Transverse colon (tissue), 4 donors: ENCODE data around the gene F7. TPM values are rescaled to one million over a fixed set of nuclear protein-coding genes. Genes with fewer than 3 reads are reported as not detected.
A peak's percentile ranks its signal among the peaks of the same experiment; 100 is the strongest.

Experiments
- DNase-seq: peaks from one replicate; pipeline ENCODE4 v3.0.0-alpha.2; 2019
- H3K27ac ChIP-seq, 4 donors: fragments of 200-600 bp; sonication (generic); 2 replicates each; pipeline ENCODE4 v1.5.1; 2016 to 2018; ENCODE audit warnings: inconsistent platforms in 4 of 4
- H3K27me3 ChIP-seq: fragments of 200-600 bp; sonication (generic); 2 replicates; pipeline ENCODE4 v1.5.1; 2017; ENCODE audit warnings: inconsistent platforms
- H3K36me3 ChIP-seq, 4 donors: fragments of 200-600 bp; sonication (generic); 2 replicates each; pipeline ENCODE4 v1.5.1; 2017 to 2019; ENCODE audit warnings: inconsistent platforms in 4 of 4
- H3K4me1 ChIP-seq, 4 donors: fragments of 200-600 bp; sonication (generic); 2 replicates each; pipeline ENCODE4 v1.5.1; 2017 to 2020; ENCODE audit warnings: inconsistent platforms in 4 of 4
- H3K4me3 ChIP-seq, 4 donors: fragments of 200-600 bp; sonication (generic); 1 replicate in 1 of 4; 2 replicates in 3 of 4; pipeline versions ENCODE4 v1.5.1 to v1.6.1; 2017 to 2019; ENCODE audit warnings: inconsistent platforms in 4 of 4
- H3K9me3 ChIP-seq, 2 donors: fragments of 200-600 bp; sonication (generic); 2 replicates each; pipeline ENCODE4 v1.5.1; 2017 to 2019; ENCODE audit warnings: inconsistent platforms in 2 of 2
- CTCF ChIP-seq, 5 experiments: fragments of 200-600 bp in 3 of 5; fragments of 450-650 bp in 2 of 5; sonication (generic) in 3 of 5; IDR thresholded peaks; 1 replicate in 2 of 5; 2 replicates in 3 of 5; pipeline ENCODE4 v1.5.1; 2016 to 2017; ENCODE audit warnings: antibody characterized with exemption in 5 of 5, inconsistent platforms in 3 of 5, mild to moderate bottlenecking in 2 of 5, moderate library complexity in 1 of 5
- EP300 ChIP-seq: sonication (generic); formaldehyde crosslinking; IDR thresholded peaks from one replicate; pipeline ENCODE4 v1.6.1; 2017; ENCODE audit warnings: antibody characterized with exemption, low read depth
- POLR2A ChIP-seq: fragments of 450-650 bp; IDR thresholded peaks from one replicate; pipeline ENCODE4 v1.6.1; 2016; ENCODE audit warnings: antibody characterized with exemption, mild to moderate bottlenecking, moderate library complexity
- POLR2AphosphoS5 ChIP-seq, 3 donors: sonication (generic); formaldehyde crosslinking; IDR thresholded peaks; one replicate each; pipeline ENCODE4 v1.6.1; 2016; ENCODE audit warnings: antibody characterized with exemption in 3 of 3
- WGBS, 2 donors: methylation state at CpG; one replicate each; pipeline ENCODE4 v1.1.5; 2018; ENCODE audit warnings: low coverage in 1 of 2; 5-methylcytosine and 5-hydroxymethylcytosine counted together
- in situ Hi-C, 4 donors: fragments of 200-750 bp; cut with MboI; loops; one replicate each; pipeline versions ENCODE4 v1.15.0 to v1.15.1; 2017; ENCODE audit warnings: low sequenced_read_pairs in 3 of 4, low pct_ligation_motif_present in 1 of 4, low pct_unique_long_range_greater_than_20kb in 1 of 4
- intact Hi-C: fragments of 100-400 bp; cut with DNase I; formaldehyde crosslinking; loops from one replicate; pipeline ENCODE4 v1.15.1; 2023; ENCODE audit warnings: low total_unique reads
- total RNA-seq, 4 donors: library from RNA; depleted of rRNA; stranded (reverse); fragments of >200 nt; gene quantifications; one replicate each; pipeline ENCODE4 v1.1.0, GENCODE V29; 2016

F7 gene
- total RNA-seq, 4 donors from 2014 or later, result not detected

DNA sequence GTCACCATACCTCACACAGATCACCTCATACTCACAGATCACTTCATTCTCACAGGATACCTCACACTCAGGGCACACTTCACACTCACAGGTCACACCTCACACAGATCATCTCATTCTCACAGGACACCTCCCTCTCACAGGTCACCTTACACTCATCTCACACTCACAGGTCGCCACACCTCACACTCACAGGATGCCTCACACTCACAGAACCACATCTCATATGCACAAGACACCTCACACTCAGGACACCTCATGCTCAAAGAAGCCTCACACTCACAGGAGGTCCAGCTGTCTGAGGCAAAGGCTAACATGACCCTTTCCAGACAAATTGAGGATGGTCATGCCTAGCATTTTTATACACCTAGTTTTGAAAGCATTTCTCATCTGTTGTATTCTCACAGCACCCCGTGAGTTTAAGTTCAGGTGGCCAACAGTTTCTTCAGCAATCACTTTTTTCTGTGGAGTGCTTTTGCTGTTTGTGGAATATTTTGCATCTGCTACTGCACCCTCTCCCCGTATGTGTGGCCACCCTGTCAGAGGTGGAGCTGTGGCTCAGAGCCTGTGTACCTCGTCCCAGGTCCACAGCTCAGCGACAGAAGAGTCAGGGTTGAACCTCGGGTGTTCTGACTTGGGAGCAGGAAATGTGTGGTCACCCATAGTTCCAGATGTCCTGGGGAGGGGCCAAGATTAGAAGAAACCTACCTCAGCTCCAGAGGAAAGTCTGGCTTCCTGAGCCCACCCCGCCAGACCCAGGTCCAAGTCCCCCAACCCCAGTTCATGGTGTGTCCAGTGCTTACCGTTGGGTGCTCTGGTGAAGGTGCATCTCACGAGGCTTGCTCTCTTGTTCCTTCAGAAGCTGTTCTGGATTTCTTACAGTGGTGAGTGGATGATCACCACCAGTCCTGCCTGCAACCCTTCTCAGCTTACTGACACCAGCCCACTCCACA, 7.6 kb downstream of the F7 start:
- Histone ChIP-seq H3K27ac (no peak overlapping the region), H3K4me3 (no peak overlapping the region), H3K4me1 (peaks cover 0 to 16% (median 13%) of the 10 kb centered on the region in 4 donors), H3K36me3 (no peaks in the 10 kb centered on the region), H3K27me3 (peaks cover 22% of the 10 kb centered on the region), H3K9me3 (no peaks in the 10 kb centered on the region)
- peak; percentile 0 for DNase-seq
- 51 to 56% methylated on average over 3 to 9 of the region's 9 CpGs for WGBS, 2 donors
- intact Hi-C loops (no loop called here), in situ Hi-C loops (no loop called here)
- no peak for TF ChIP-seq CTCF (IDR thresholded peaks at IDR 0.05)
- no peak for TF ChIP-seq POLR2AphosphoS5 (IDR thresholded peaks at IDR 0.05)
- TF ChIP-seq POLR2A, result no peak
- no peak for TF ChIP-seq EP300

- in situ Hi-C loops, result no loop called here
- Histone ChIP-seq H3K4me1 (peaks cover 0 to 16% (median 13%) of the 10 kb centered on the region in 4 donors), H3K27me3 (peaks cover 22% of the 10 kb centered on the region), H3K4me3 (no peak overlapping the region), H3K27ac (no peak overlapping the region), H3K36me3 (no peaks in the 10 kb centered on the region), H3K9me3 (no peaks in the 10 kb centered on the region)
- intact Hi-C loops, result no loop called here
- WGBS, 2 donors, result 67 to 83% methylated on average over 2 to 8 of the region's 8 CpGs
- TF ChIP-seq CTCF (IDR thresholded peaks at IDR 0.05) (no peak), POLR2AphosphoS5 (IDR thresholded peaks at IDR 0.05) (no peak), POLR2A (no peak), EP300 (no peak)
- DNase-seq, result peak; percentile 0
Measured at GRCh38 chr13:113113846-113114271, 8.3 kb downstream of the F7 start.

DNA sequence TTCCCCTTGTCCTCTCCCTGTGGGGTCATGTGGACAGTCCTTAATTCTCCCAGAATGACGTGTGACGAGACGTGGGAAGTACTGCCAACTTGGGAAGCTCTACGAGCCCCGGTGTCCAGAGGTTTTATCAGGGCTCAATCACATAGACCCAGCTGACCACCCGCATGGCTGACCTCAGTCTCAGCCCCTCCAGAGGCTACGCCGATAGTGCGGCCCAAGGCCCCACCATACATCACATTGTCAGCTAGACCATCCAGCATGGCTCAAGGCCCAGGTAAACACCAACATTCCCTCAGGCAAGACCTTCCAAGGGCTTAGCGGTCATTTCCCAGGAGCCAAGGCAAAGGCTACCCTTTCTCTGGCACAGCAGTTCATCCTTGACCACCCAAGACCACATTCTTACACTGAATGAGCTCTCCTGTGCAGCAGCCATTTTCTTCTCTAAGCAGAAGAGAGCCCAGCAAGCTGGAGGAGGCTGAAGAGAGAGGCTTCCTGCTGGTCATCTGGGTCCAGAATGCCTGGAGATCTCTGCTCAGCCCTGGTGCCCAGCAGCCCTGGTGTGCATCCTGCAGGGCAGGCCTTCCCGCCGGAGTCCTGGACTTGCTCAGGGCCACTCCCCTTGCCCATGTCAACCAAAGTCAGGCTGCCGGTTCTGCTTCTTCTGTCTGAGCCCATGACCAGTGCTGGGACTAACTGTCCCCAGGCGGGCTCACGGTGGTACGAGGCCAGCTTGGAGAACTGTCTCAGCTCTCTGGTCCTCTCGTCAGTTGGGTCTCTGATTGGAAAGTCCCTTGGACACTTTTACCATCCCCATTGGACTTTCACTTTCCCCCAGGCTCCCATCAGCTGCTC, 9.1 kb downstream of the F7 start:
- 90% methylated on average over 17 of the region's 17 CpGs; no CpG with 5 or more reads in 1 of the 2 donors for WGBS, 2 donors
- in situ Hi-C loops, result no loop called here
- DNase-seq, result peak; percentile 5

More for the DNA sequence above, 9.1 kb downstream of the F7 start:
- no peaks in the 10 kb centered on the region for H3K36me3 ChIP-seq
- no peak overlapping the region for H3K27ac ChIP-seq
- intact Hi-C loops, result no loop called here
- no peak overlapping the region for H3K4me3 ChIP-seq
- TF ChIP-seq EP300 (no peak), CTCF (IDR thresholded peaks at IDR 0.05) (no peak), POLR2AphosphoS5 (IDR thresholded peaks at IDR 0.05) (no peak), POLR2A (no peak)
- H3K9me3 ChIP-seq, result no peaks in the 10 kb centered on the region
- H3K27me3 ChIP-seq, result peaks cover 15% of the 10 kb centered on the region
- H3K4me1 ChIP-seq, result peaks cover 0 to 12% (median 12%) of the 10 kb centered on the region in 4 donors
